Thyroid gland (tissue), 4 donors: ENCODE measurements around the gene TIAM2. TPM values are rescaled to one million over a fixed set of nuclear protein-coding genes. Genes with fewer than 3 reads are reported as not detected.

ENCODE experiments used
- DNase-seq, 2 donors: peaks; one replicate each; pipeline ENCODE4 v3.0.0-alpha.2; 2019
- H3K27ac ChIP-seq, 3 donors: fragments of 200-600 bp; sonication (generic); 1 replicate in 2 of 3; 2 replicates in 1 of 3; pipeline ENCODE4 v1.5.1; 2016 to 2019; ENCODE audit warnings: mild to moderate bottlenecking in 1 of 3, moderate library complexity in 1 of 3
- H3K27me3 ChIP-seq: fragments of 200-600 bp; sonication (generic); one replicate; pipeline ENCODE4 v1.5.1; 2019
- H3K36me3 ChIP-seq, 2 donors: fragments of 200-600 bp; sonication (generic); one replicate each; pipeline ENCODE4 v1.5.1; 2016 to 2019
- H3K4me1 ChIP-seq, 2 donors: fragments of 200-600 bp; sonication (generic); one replicate each; pipeline ENCODE4 v1.5.1; 2017 to 2019
- H3K4me3 ChIP-seq, 3 donors: fragments of 200-600 bp; sonication (generic); replicated peaks in 1 of 3; 1 replicate in 2 of 3; 2 replicates in 1 of 3; pipeline ENCODE4 v1.5.1; 2016; ENCODE audit warnings: mild to moderate bottlenecking in 1 of 3
- H3K9me3 ChIP-seq: fragments of 200-600 bp; sonication (generic); one replicate; pipeline ENCODE4 v1.5.1; 2017
- CTCF ChIP-seq, 6 experiments: fragments of 200-600 bp in 3 of 6; fragments of 450-650 bp in 3 of 6; sonication (generic) in 3 of 6; IDR thresholded peaks; one replicate each; pipeline ENCODE4 v1.5.1; 2016 to 2019; ENCODE audit warnings: antibody characterized with exemption in 6 of 6, mild to moderate bottlenecking in 2 of 6, inconsistent platforms in 1 of 6, moderate library complexity in 1 of 6
- POLR2A ChIP-seq, 2 donors: fragments of 450-650 bp; IDR thresholded peaks; one replicate each; pipeline ENCODE4 v1.6.1; 2017; ENCODE audit warnings: antibody characterized with exemption in 2 of 2, mild to moderate bottlenecking in 2 of 2, moderate library complexity in 1 of 2
- WGBS, 2 donors: methylation state at CpG; one replicate each; pipeline ENCODE4 v1.1.5; 2017; 5-methylcytosine and 5-hydroxymethylcytosine counted together
- intact Hi-C: fragments of 100-400 bp; cut with DNase I; formaldehyde crosslinking; loops from one replicate; pipeline ENCODE4 v1.15.1; 2023
- total RNA-seq, 4 donors: library from RNA; depleted of rRNA; stranded (reverse); fragments of >200 nt; gene quantifications; one replicate each; pipeline ENCODE4 v1.2.3, GENCODE V29; 2016

Gene TIAM2
- total RNA-seq, 4 donors from 2014 or later: 11.1 to 26.1 (median 18.5) TPM

- WGBS, 2 donors: 76 to 85% methylated on average over 2 of the region's 2 CpGs
- peak overlapping the region in 1 of 3 donors; percentile 13 for H3K27ac ChIP-seq
- no peaks in the 10 kb centered on the region for H3K9me3 ChIP-seq
- DNase-seq: no peak
- peaks cover 10 to 13% of the 10 kb centered on the region in 2 donors for H3K4me1 ChIP-seq
- H3K4me3 ChIP-seq: no peak overlapping the region
- intact Hi-C loops: no loop called here
- H3K27me3 ChIP-seq: no peaks in the 10 kb centered on the region
- TF ChIP-seq CTCF (IDR thresholded peaks at IDR 0.05): no peak
- TF ChIP-seq POLR2A (IDR thresholded peaks at IDR 0.05): no peak
- H3K36me3 ChIP-seq: no peaks in the 10 kb centered on the region
Observed at GRCh38 chr6:155274106-155274505, 279.0 kb downstream of the TIAM2 start.

GRCh38 chr6:155274533-155274932 is 279.4 kb downstream of the TIAM2 start:
- 79 to 84% methylated on average over 1 of the region's 1 CpG for WGBS, 2 donors
- TF ChIP-seq POLR2A (IDR thresholded peaks at IDR 0.05) (no peak), CTCF (IDR thresholded peaks at IDR 0.05) (no peak)
- peaks cover 6 to 13% of the 10 kb centered on the region in 2 donors for H3K4me1 ChIP-seq

DNA sequence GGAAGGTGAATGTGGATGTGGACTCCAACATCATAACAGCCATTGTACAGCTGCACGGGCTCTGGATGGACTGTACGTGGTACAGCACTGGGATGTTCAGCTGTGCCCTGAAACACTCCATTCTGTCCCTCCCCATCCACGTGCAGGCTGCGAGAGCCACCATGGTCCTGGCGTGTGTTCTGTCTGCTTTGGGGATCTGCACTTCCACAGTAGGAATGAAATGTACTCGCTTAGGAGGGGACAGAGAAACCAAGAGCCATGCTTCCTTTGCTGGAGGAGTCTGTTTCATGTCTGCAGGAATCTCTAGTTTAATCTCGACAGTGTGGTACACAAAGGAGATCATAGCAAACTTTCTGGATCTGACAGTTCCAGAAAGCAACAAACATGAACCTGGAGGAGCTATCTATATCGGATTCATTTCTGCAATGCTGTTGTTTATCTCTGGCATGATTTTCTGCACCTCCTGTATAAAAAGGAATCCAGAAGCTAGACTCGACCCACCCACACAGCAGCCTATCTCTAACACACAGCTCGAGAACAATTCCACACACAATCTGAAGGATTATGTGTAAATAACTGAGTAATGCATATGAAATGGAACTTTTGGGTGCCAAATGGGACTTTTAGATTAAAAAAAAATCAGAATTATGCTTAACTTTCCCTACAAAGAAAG is 280.8 kb downstream of the TIAM2 start:
- 86% methylated on average over 5 to 9 of the region's 10 CpGs for WGBS, 2 donors
- intact Hi-C loops: no loop called here
- TF ChIP-seq POLR2A (IDR thresholded peaks at IDR 0.05) (no peak), CTCF (IDR thresholded peaks at IDR 0.05) (no peak)
- DNase-seq: no peak
- Histone ChIP-seq H3K27ac (no peak overlapping the region), H3K36me3 (no peaks in the 10 kb centered on the region), H3K4me1 (peaks cover 6 to 13% of the 10 kb centered on the region in 2 donors), H3K27me3 (no peaks in the 10 kb centered on the region), H3K9me3 (no peaks in the 10 kb centered on the region), H3K4me3 (no peak overlapping the region)

More at GRCh38 chr6:155274533-155274932, 279.4 kb downstream of the TIAM2 start:
- no peak overlapping the region for H3K4me3 ChIP-seq
- no peaks in the 10 kb centered on the region for H3K36me3 ChIP-seq
- no peaks in the 10 kb centered on the region for H3K9me3 ChIP-seq
- H3K27me3 ChIP-seq: no peaks in the 10 kb centered on the region
- DNase-seq: no peak
- intact Hi-C loops: no loop called here
- no peak overlapping the region for H3K27ac ChIP-seq

DNA sequence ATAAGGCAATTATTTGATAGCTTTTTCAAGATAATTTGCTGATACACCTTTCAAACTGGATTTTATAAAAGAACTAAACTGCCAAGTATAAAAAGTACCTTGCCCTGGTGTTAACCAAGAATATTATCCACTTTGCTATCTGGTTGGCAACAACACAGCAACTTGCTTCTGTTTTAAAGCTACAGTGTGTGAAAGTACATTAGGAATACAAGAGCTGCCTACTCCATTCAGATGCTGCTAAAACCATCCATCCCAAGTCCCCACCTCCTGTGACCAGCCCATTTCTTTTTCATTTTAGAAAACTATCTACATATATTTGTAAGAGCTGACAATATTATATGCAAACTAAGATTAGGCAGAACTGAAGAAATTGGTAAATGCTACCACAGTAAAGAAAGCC is 281.5 kb downstream of the TIAM2 start:
- Histone ChIP-seq H3K27me3 (no peaks in the 10 kb centered on the region), H3K4me3 (no peak overlapping the region), H3K4me1 (peaks cover 6 to 13% of the 10 kb centered on the region in 2 donors), H3K36me3 (no peaks in the 10 kb centered on the region), H3K9me3 (no peaks in the 10 kb centered on the region), H3K27ac (peak overlapping the region in 2 of 3 donors; percentile 14 to 15)
- no peak for DNase-seq
- intact Hi-C loops: no loop called here
- no peak for TF ChIP-seq POLR2A (IDR thresholded peaks at IDR 0.05)
- no peak for TF ChIP-seq CTCF (IDR thresholded peaks at IDR 0.05)

DNA sequence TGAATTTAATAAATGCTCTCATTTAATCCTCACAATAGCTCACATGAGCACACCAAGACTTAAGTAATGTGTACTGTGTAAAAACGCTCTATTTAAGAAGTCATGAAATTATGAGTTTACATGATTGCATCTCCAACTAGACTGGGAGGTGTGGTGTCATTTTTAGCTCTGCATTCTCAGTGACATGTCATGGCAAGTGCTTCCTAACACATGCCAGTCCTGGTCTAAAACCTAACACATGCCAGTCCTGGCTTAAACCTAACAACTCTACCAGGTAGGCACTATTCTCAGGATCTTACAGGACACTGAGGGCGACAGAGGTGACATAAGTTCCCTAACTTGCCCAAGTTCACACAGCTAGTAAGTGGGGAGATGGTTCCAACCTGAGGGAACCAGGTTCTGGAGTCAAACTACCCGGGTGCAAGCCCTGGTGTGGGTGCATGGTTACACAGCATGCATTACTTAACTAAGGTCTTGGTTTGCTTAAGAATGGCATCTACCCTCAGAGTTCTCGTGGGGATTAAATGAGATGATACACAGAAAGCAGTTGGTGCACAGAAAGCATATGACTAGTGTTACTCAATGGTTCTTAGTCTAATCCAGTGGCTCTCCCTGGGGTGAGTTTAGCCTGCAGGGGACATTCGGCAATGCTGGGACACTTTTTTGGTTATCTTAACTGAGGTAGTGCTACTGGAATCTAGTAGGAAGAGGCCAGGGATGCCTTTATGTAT is 283.4 kb downstream of the TIAM2 start:
- no peak for TF ChIP-seq POLR2A (IDR thresholded peaks at IDR 0.05)
- no peak for TF ChIP-seq CTCF (IDR thresholded peaks at IDR 0.05)
- H3K27ac ChIP-seq: no peak overlapping the region
- H3K9me3 ChIP-seq: no peaks in the 10 kb centered on the region
- intact Hi-C loops: no loop called here
- peaks cover 0 to 2% of the 10 kb centered on the region in 2 donors for H3K36me3 ChIP-seq
- no peaks in the 10 kb centered on the region for H3K27me3 ChIP-seq
- no peak overlapping the region for H3K4me3 ChIP-seq
- no peak for DNase-seq
- 87 to 97% methylated on average over 5 of the region's 5 CpGs for WGBS, 2 donors
- H3K4me1 ChIP-seq: peaks cover 6% of the 10 kb centered on the region in 2 donors
